Measurements from ENCODE around the gene DUSP28. TPM values are rescaled to one million over a fixed set of nuclear protein-coding genes. Genes with fewer than 3 reads are reported as not detected.

The DUSP28 gene
- total and polyA plus RNA-seq, 2 of the 8 experiments (the other 6 are each of a cell fraction or from before 2014, with no cell fraction given) = 2.1 to 2.3 TPM

DNA sequence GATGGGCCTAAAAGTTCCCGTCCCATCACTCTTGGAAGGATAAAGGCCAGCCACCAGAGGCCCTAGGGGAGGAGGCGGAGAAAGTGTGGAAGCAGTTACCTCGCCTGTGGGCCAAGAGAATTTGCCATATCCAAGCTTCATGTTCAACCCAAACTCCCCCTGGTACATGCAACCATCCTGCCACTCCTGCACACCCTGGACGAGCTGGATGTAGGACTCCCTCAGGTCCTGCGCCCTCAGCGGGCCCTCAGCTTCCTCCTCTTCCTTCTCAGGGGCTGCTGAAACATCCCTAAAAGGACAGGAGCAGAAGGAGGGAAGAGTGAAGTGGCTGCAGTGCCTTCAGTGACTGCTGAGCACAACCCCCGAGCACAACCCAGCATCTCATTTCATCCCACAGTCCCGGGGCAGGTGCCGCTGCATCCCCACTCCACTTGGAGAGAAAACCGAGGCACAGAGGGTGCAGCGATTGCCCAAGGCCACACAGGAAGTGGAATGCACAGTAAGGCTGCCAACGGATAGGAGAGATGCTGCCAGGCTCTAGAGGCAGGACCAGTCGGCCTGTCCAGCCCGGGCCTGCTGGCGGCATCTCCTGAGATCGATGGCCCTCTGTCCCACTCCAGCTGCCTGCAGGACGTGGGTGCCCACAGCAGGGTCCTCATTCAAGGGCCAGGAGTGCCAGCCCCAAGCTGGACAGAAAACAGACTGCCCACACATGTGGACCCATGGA is 5.2 kb upstream of the DUSP28 start:
- POLR2A ChIA-PET (ENCODE audit: partially characterized antibody) = no interaction called here
- FAIRE-seq (no peak), DNase-seq (ENCODE audit: low read depth in 1 of 2, low spot score in 2 of 2) (no peak)
- Histone ChIP-seq H2BK12ac (ENCODE audit: low read depth, low read length) (no peak overlapping the region), H3K4me1 (replicated peaks in 1 of 4; ENCODE audit: control insufficient read depth in 3 of 4, insufficient read depth in 4 of 4, low read length in 3 of 4) (peaks cover 0 to 14% (median 9%) of the 10 kb centered on the region in 4 experiments; a peak in 5 of 7 replicates), H2AFZ (ENCODE audit: low read length) (no peak overlapping the region), H2BK20ac (ENCODE audit: low read length) (no peak overlapping the region), H3K18ac (ENCODE audit: extremely low read depth, low read length) (no peak overlapping the region), H2BK15ac (ENCODE audit: low read length) (no peak overlapping the region), H3K14ac (ENCODE audit: insufficient read length) (no peak overlapping the region), H4K91ac (replicated peaks; ENCODE audit: insufficient read length, low read length) (no peak overlapping the region), H3K4me2 (ENCODE audit: insufficient read depth in 1 of 2, low read depth in 2 of 2, low read length in 2 of 2) (no peak overlapping the region), H4K5ac (ENCODE audit: insufficient read length, low read depth, low read length) (no peak overlapping the region), H3K79me1 (ENCODE audit: low read depth, low read length) (0 out of 2 replicates have a peak, but pooled peaks cover 2% of the 10 kb centered on the region), H3K79me2 (ENCODE audit: control insufficient read depth in 1 of 2, insufficient read depth in 2 of 2, low read length in 2 of 2) (no peaks in the 10 kb centered on the region), H3K36me3 (ENCODE audit: control insufficient read depth in 2 of 4, insufficient read depth in 4 of 4, low read length in 3 of 4) (peaks cover 0 to 5% (median 3%) of the 10 kb centered on the region in 4 experiments; a peak in 2 of 8 replicates), H3K27ac (ENCODE audit: low read depth, low read length) (no peak overlapping the region), H2BK5ac (ENCODE audit: low read depth, low read length) (no peak overlapping the region), H3K9ac (replicated peaks in 1 of 4; ENCODE audit: extremely low read depth in 1 of 4, low read depth in 3 of 4, low read length in 3 of 4) (no peak overlapping the region), H2BK120ac (replicated peaks; ENCODE audit: low read depth, low read length) (no peak overlapping the region), H4K8ac (ENCODE audit: extremely low read depth, insufficient read depth, low read length) (0 out of 2 replicates have a peak overlapping the region, but pooled peaks have one; percentile 1), H3K9me3 (ENCODE audit: insufficient read depth in 2 of 2, low read depth in 1 of 2, low read length in 1 of 2) (peaks cover 6 to 11% of the 10 kb centered on the region in 2 experiments; a peak in 2 of 4 replicates), H2AK5ac (ENCODE audit: low read depth, low read length) (no peak overlapping the region), H3K27me3 (replicated peaks in 1 of 4; ENCODE audit: control insufficient read depth in 3 of 4, extremely low read depth in 1 of 4, insufficient read depth in 3 of 4, low read length in 3 of 4) (peaks cover 3 to 31% (median 22%) of the 10 kb centered on the region in 4 experiments), H3K4ac (replicated peaks; ENCODE audit: insufficient read length, low read depth, low read length) (no peak overlapping the region), H3K56ac (replicated peaks; ENCODE audit: insufficient read length, low read depth, low read length) (no peak overlapping the region), H3K23me2 (ENCODE audit: low read depth, low read length) (peaks cover 4% of the 10 kb centered on the region; the same call in 1 of the 2 replicates), H3K4me3 (ENCODE audit: extremely low read depth in 1 of 4, insufficient read depth in 2 of 4, low read depth in 3 of 4, low read length in 4 of 4) (no peak overlapping the region), H3K23ac (ENCODE audit: insufficient read length) (no peak overlapping the region), H4K20me1 (replicated peaks in 1 of 2; ENCODE audit: control insufficient read depth in 1 of 2, insufficient read depth in 2 of 2, low read length in 2 of 2) (peaks cover 0 to 4% of the 10 kb centered on the region in 2 experiments)
- TF ChIP-seq SP4 (IDR thresholded peaks at IDR 0.05; ENCODE audit: low read length) (no peak), POLR2A (IDR thresholded peaks at IDR 0.05; ENCODE audit: control extremely low read depth in 1 of 2, low read depth in 2 of 2, low read length in 2 of 2) (no peak)
- 87% methylated on average over 16 of the region's 17 CpGs; no CpG with 5 or more reads in 1 of the 2 experiments for WGBS, 2 experiments (ENCODE audit: extremely low coverage in 1 of 2, insufficient coverage in 1 of 2, insufficient read length in 1 of 2, insufficient replicate concordance in 2 of 2, low coverage in 1 of 2, low lambda C conversion rate in 2 of 2, missing lambda C conversion rate in 1 of 2)
- CTCF ChIA-PET (ENCODE audit: partially characterized antibody) = interaction anchor here (0.9 to 1.3 kb wide), 3 partner anchors 11 to 41 kb away, joined by 3 to 5 read pairs (median 3); no protein-coding TSS in a partner anchor

Data from H1 (cell line).